Parathyroid adenoma (tissue), 2 donors: ENCODE measurements around the gene PARD3B.

ENCODE experiments used
- H2AFZ ChIP-seq: fragments of 300-600 bp; sonication (generic); one replicate; pipeline ENCODE4 v1.7.0; 2017; ENCODE audit warnings: antibody characterized with exemption, mild to moderate bottlenecking
- H3K27ac ChIP-seq: fragments of 300-600 bp; sonication (generic); one replicate; pipeline ENCODE4 v1.7.0; 2017
- H3K27me3 ChIP-seq: fragments of 300-600 bp; sonication (generic); one replicate; pipeline ENCODE4 v1.7.0; 2017; ENCODE audit warnings: low read length; ENCODE audit not compliant: control insufficient read depth, insufficient read depth
- H3K36me3 ChIP-seq: fragments of 300-600 bp; sonication (generic); one replicate; pipeline ENCODE4 v1.7.0; 2017; ENCODE audit warnings: low read length; ENCODE audit not compliant: control insufficient read depth, insufficient read depth
- H3K4me1 ChIP-seq: fragments of 300-600 bp; sonication (generic); one replicate; pipeline ENCODE4 v1.7.0; 2017; ENCODE audit warnings: control low read depth
- H3K4me2 ChIP-seq: fragments of 300-600 bp; sonication (generic); one replicate; pipeline ENCODE4 v1.7.0; 2017; ENCODE audit warnings: low read length
- H3K4me3 ChIP-seq: fragments of 300-600 bp; sonication (generic); one replicate; pipeline ENCODE4 v1.7.0; 2017; ENCODE audit warnings: low read depth, low read length
- H3K79me2 ChIP-seq: fragments of 300-600 bp; sonication (generic); one replicate; pipeline ENCODE4 v1.7.0; 2017; ENCODE audit warnings: control low read depth
- H3K9ac ChIP-seq: fragments of 300-600 bp; sonication (generic); one replicate; pipeline ENCODE4 v1.7.0; 2017; ENCODE audit warnings: mild to moderate bottlenecking
- H3K9me3 ChIP-seq: fragments of 300-600 bp; sonication (generic); one replicate; pipeline ENCODE4 v1.7.0; 2017; ENCODE audit warnings: low read length; ENCODE audit not compliant: control insufficient read depth
- TF ChIP-seq, protein P1 (sequence below): fragments of 300-600 bp; sonication (generic); IDR thresholded peaks from one replicate; pipeline ENCODE4 v1.7.0; 2017; ENCODE audit warnings: antibody characterized with exemption, mild to moderate bottlenecking
- donor health status: primary hyperparathyroidism.

The PARD3B gene

GRCh38 chr2:205024822-205025518, 479.7 kb downstream of the PARD3B start:
- H3K27me3 ChIP-seq = no peaks in the 10 kb centered on the region
- no peaks in the 10 kb centered on the region for H3K9me3 ChIP-seq
- no peak overlapping the region for H3K9ac ChIP-seq
- H3K4me1 ChIP-seq = no peaks in the 10 kb centered on the region
- H3K27ac ChIP-seq = no peak overlapping the region
- H3K36me3 ChIP-seq = no peaks in the 10 kb centered on the region
- H3K79me2 ChIP-seq = no peaks in the 10 kb centered on the region
- H3K4me2 ChIP-seq = no peak overlapping the region
- no peak overlapping the region for H3K4me3 ChIP-seq
- no peak overlapping the region for H2AFZ ChIP-seq
- TF ChIP-seq, protein P1, sequence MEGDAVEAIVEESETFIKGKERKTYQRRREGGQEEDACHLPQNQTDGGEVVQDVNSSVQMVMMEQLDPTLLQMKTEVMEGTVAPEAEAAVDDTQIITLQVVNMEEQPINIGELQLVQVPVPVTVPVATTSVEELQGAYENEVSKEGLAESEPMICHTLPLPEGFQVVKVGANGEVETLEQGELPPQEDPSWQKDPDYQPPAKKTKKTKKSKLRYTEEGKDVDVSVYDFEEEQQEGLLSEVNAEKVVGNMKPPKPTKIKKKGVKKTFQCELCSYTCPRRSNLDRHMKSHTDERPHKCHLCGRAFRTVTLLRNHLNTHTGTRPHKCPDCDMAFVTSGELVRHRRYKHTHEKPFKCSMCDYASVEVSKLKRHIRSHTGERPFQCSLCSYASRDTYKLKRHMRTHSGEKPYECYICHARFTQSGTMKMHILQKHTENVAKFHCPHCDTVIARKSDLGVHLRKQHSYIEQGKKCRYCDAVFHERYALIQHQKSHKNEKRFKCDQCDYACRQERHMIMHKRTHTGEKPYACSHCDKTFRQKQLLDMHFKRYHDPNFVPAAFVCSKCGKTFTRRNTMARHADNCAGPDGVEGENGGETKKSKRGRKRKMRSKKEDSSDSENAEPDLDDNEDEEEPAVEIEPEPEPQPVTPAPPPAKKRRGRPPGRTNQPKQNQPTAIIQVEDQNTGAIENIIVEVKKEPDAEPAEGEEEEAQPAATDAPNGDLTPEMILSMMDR = no peak

- no peaks in the 10 kb centered on the region for H3K27me3 ChIP-seq
- no peak overlapping the region for H3K4me3 ChIP-seq
- peaks cover 2% of the 10 kb centered on the region for H3K4me1 ChIP-seq
- no peaks in the 10 kb centered on the region for H3K36me3 ChIP-seq
- H2AFZ ChIP-seq = no peak overlapping the region
- TF ChIP-seq, protein P1 = no peak
- no peaks in the 10 kb centered on the region for H3K79me2 ChIP-seq
- H3K9me3 ChIP-seq = no peaks in the 10 kb centered on the region
- no peak overlapping the region for H3K27ac ChIP-seq
- H3K9ac ChIP-seq = no peak overlapping the region
- H3K4me2 ChIP-seq = no peak overlapping the region
These were observed 480.4 kb downstream of the PARD3B start for GRCh38 chr2:205025580-205026240.

DNA sequence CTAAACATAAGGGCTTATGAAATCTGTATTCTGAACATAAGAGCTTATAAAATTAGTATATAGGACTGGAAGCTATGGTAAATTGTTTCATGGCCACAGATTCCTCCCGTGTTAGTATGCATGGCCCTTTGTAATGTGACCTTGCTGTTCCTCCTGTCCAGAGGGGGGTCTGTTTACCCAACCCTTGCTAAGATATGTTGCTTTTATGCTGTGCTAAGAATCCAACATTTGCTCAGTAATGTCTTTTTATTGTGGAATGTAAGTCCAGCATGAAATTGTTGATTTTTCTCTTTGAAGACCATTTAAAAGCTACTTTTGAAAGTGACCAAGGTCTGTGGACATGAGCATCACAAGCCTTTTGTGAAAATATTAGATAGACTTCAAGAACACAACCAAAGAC, 485.4 kb downstream of the PARD3B start:
- Histone ChIP-seq H3K27ac (no peak overlapping the region), H3K27me3 (no peaks in the 10 kb centered on the region), H3K36me3 (no peaks in the 10 kb centered on the region), H3K9me3 (no peaks in the 10 kb centered on the region), H3K4me2 (no peak overlapping the region), H3K4me1 (peaks cover 9% of the 10 kb centered on the region), H2AFZ (no peak overlapping the region), H3K79me2 (no peaks in the 10 kb centered on the region), H3K9ac (no peak overlapping the region), H3K4me3 (no peak overlapping the region)
- TF ChIP-seq, protein P1 = no peak

DNA sequence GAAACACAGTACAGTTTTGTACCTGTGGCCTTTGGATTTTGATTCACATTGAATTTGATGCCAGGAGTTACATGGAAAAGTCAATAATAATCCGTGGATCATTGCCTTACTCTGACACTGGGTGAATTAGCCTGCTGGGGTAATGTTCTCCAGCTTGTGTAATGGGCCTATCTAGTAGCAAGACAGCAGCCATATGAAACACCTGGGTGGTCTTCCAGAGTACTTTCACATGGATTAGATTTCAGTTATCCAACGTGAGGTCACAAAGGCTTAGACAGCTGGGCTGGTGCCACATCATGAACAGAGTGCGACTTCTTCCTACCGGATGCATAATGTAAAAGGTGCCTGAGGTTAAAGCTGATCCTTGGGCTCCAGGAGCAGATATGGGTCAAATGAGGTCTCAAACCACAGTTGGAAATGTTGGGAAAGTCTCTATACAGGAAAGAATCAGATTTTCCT, 486.8 kb downstream of the PARD3B start:
- H3K4me3 ChIP-seq = no peak overlapping the region
- H2AFZ ChIP-seq = no peak overlapping the region
- no peaks in the 10 kb centered on the region for H3K36me3 ChIP-seq
- H3K9me3 ChIP-seq = no peaks in the 10 kb centered on the region
- H3K27me3 ChIP-seq = no peaks in the 10 kb centered on the region
- H3K4me1 ChIP-seq = peaks cover 9% of the 10 kb centered on the region
- no peak overlapping the region for H3K27ac ChIP-seq
- TF ChIP-seq, protein P1 = no peak
- H3K9ac ChIP-seq = no peak overlapping the region
- no peaks in the 10 kb centered on the region for H3K79me2 ChIP-seq
- H3K4me2 ChIP-seq = no peak overlapping the region

DNA sequence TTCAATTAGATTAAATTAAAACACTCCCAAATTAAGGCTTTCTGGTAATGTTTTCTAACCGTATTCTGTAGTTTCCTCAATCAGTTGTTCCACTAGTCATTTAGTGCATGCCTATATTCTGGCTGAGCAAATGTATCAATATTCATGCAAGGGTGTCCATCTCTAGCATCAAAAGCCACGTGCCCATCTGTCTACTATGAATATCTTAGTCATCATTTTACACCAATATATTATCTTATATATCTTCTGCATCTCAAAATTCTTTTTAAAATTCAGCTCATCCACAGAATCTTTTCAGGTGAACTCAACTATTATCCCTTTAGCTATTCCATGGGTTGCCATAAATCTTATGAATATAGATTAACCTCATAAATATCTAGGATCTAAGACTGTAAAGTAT, 488.2 kb downstream of the PARD3B start:
- TF ChIP-seq, protein P1 = no peak
- H3K27ac ChIP-seq = no peak overlapping the region
- no peaks in the 10 kb centered on the region for H3K27me3 ChIP-seq
- peaks cover 9% of the 10 kb centered on the region for H3K4me1 ChIP-seq
- H3K36me3 ChIP-seq = no peaks in the 10 kb centered on the region
- H3K4me3 ChIP-seq = no peak overlapping the region
- H3K4me2 ChIP-seq = no peak overlapping the region
- H3K79me2 ChIP-seq = no peaks in the 10 kb centered on the region
- H3K9ac ChIP-seq = no peak overlapping the region
- no peak overlapping the region for H2AFZ ChIP-seq
- no peaks in the 10 kb centered on the region for H3K9me3 ChIP-seq
